Large intestine (tissue), 3 donors: Measurements from ENCODE around the gene GNAS-AS1. TPM values are rescaled to one million over a fixed set of nuclear protein-coding genes. Genes with fewer than 3 reads are reported as not detected.

ENCODE experiments used
- DNase-seq, 2 donors: peaks; one replicate each; pipeline versions ENCODE4 v3.0.0 to v3.0.0-alpha.2; 2013
- H3K27ac ChIP-seq: one replicate; pipeline ENCODE4 v1.5.1; 2013; ENCODE audit warnings: low read length
- H3K27me3 ChIP-seq: 2 replicates; pipeline ENCODE4 v1.6.1; 2013; ENCODE audit warnings: low read length; ENCODE audit not compliant: control insufficient read depth, insufficient read depth
- H3K36me3 ChIP-seq: 2 replicates; pipeline ENCODE4 v1.6.1; 2013; ENCODE audit warnings: low read length; ENCODE audit not compliant: control insufficient read depth, insufficient read depth
- H3K4me1 ChIP-seq: one replicate; pipeline ENCODE4 v1.6.1; 2013; ENCODE audit warnings: low read length; ENCODE audit not compliant: control insufficient read depth, insufficient read depth
- H3K4me3 ChIP-seq: one replicate; pipeline ENCODE4 v1.5.1; 2013; ENCODE audit warnings: low read length
- H3K9me3 ChIP-seq: one replicate; pipeline ENCODE4 v1.6.1; 2013; ENCODE audit warnings: mild to moderate bottlenecking, low read depth, low read length, moderate library complexity; ENCODE audit not compliant: control insufficient read depth
- WGBS: methylation state at CpG from one replicate; pipeline ENCODE4 v1.1.5; 2013; ENCODE audit warnings: low lambda C conversion rate; ENCODE audit not compliant: insufficient coverage; 5-methylcytosine and 5-hydroxymethylcytosine counted together
- polyA plus RNA-seq: library from polyadenylated mRNA; unstranded; fragments of 120-200 nt; gene quantifications from one replicate; pipeline ENCODE4 v1.2.1, GENCODE V29; 2013

GNAS-AS1 gene
- polyA plus RNA-seq, 1 donor, result 0.40 TPM

DNA sequence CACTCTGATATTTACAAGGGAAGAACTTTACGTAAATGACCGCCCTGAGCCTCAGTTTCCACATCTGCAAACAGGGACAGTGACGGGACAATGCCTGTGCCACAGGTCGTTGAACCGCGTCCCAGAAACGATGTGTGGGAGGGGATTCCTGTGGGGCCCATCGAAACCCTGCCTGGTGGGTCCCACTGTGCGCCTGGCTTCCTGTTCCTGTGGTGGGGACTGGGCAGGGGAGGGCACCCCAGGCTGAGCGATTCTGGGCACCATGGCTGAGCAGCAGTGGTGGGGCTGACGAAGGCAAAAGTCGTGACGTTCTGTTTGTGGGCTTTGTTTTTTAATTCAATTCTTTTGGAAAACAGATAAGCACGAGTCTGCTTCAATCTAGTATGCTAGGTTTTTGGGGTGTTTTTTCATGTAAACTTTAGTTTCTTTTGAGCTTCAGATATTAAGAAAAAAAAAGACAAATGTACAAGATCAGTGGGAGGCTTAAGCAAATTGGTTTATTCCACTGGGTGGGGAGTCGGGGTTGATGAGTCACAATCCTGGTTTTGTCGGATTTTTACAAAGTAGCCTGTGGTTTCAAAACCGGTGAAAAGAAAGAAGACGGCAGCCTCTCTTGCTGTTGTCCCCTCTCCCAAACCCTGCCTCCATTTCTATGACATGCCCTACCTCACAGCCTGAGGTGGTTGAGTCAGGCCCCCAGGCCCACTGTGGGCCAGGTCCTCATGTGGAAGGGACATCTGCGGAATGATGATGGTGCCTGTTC, 40.4 kb downstream of the GNAS-AS1 start:
- no peak overlapping the region for H3K4me3 ChIP-seq
- no peak for DNase-seq
- 82% methylated on average over 2 of the region's 19 CpGs for WGBS
- no peaks in the 10 kb centered on the region for H3K36me3 ChIP-seq
- H3K27ac ChIP-seq, result no peak overlapping the region
- peaks cover 7% of the 10 kb centered on the region for H3K27me3 ChIP-seq
- no peaks in the 10 kb centered on the region for H3K4me1 ChIP-seq
- H3K9me3 ChIP-seq, result no peaks in the 10 kb centered on the region

GRCh38 chr20:58808271-58809046, 42.2 kb downstream of the GNAS-AS1 start:
- DNase-seq, result no peak
- Histone ChIP-seq H3K36me3 (no peaks in the 10 kb centered on the region), H3K27me3 (peaks cover 23% of the 10 kb centered on the region), H3K9me3 (no peaks in the 10 kb centered on the region), H3K4me1 (no peaks in the 10 kb centered on the region), H3K27ac (no peak overlapping the region), H3K4me3 (no peak overlapping the region)
- 100% methylated on average over 3 of the region's 17 CpGs for WGBS

DNA sequence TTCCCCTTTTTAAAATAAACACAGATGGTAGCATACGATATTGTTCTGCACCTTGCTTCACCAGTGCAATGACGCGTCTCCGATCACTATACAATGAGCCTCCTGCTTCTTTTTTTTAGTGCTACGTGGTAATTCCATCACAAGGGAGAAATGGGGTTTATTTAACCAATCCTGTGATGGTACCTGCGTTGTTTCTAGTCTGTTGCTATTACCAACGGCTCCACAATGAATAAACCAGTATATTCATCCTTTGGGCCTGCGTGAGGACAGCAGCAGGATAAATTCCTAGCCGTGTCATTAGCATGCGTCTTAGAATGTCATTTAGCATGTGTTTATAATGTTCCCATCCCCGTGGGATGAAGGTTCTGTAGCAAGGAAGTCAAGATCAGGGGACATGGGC, 42.9 kb downstream of the GNAS-AS1 start:
- Histone ChIP-seq H3K27me3 (peaks cover 29% of the 10 kb centered on the region), H3K27ac (no peak overlapping the region), H3K4me1 (no peaks in the 10 kb centered on the region), H3K36me3 (no peaks in the 10 kb centered on the region), H3K9me3 (no peaks in the 10 kb centered on the region), H3K4me3 (no peak overlapping the region)
- 100% methylated on average over 3 of the region's 11 CpGs for WGBS
- no peak for DNase-seq

- H3K27me3 ChIP-seq, result peaks cover 27% of the 10 kb centered on the region
- no CpG with 5 or more reads among the region's 18 CpGs for WGBS
- no peak overlapping the region for H3K4me3 ChIP-seq
Measured at GRCh38 chr20:58803533-58803932, 47.2 kb downstream of the GNAS-AS1 start.

DNA sequence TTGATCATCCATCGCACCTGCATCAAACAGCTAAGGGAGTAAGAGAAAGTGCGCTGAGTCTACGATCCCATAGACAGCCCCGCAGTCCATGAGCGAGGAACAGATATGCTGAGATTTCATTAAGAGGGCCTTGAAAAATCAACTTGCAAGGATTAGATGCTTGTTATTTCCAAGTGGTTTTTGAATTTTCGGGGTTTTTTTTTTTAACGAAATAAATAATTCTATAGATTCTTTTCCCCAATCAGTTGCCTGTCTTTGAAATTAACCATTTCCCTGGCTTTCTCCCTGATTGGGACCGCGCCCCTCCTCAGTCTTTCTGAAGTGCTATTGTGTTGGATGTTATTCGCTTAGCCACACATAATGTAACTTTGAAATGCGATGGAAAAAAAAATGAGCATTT, 48.6 kb downstream of the GNAS-AS1 start:
- no peak overlapping the region for H3K4me3 ChIP-seq
- H3K36me3 ChIP-seq, result no peaks in the 10 kb centered on the region
- H3K9me3 ChIP-seq, result no peaks in the 10 kb centered on the region
- no peak overlapping the region for H3K27ac ChIP-seq
- H3K4me1 ChIP-seq, result no peaks in the 10 kb centered on the region
- 90% methylated on average over 6 of the region's 11 CpGs for WGBS
- DNase-seq, result no peak
- peaks cover 27% of the 10 kb centered on the region for H3K27me3 ChIP-seq

More at GRCh38 chr20:58803533-58803932, 47.2 kb downstream of the GNAS-AS1 start:
- no peaks in the 10 kb centered on the region for H3K36me3 ChIP-seq
- no peak overlapping the region for H3K27ac ChIP-seq
- no peaks in the 10 kb centered on the region for H3K9me3 ChIP-seq
- DNase-seq, result no peak
- H3K4me1 ChIP-seq, result no peaks in the 10 kb centered on the region

- WGBS, result no CpG with 5 or more reads among the region's 22 CpGs
- no peaks in the 10 kb centered on the region for H3K9me3 ChIP-seq
- H3K27me3 ChIP-seq, result peaks cover 27% of the 10 kb centered on the region
- no peak for DNase-seq
- H3K27ac ChIP-seq, result no peak overlapping the region
- H3K4me3 ChIP-seq, result no peak overlapping the region
- H3K4me1 ChIP-seq, result no peaks in the 10 kb centered on the region
- H3K36me3 ChIP-seq, result no peaks in the 10 kb centered on the region
Measured at GRCh38 chr20:58800134-58800871, 50.4 kb downstream of the GNAS-AS1 start.

- 84% methylated on average over 6 of the region's 26 CpGs for WGBS
- DNase-seq, result no peak
- no peaks in the 10 kb centered on the region for H3K36me3 ChIP-seq
- H3K9me3 ChIP-seq, result no peaks in the 10 kb centered on the region
- H3K4me1 ChIP-seq, result no peaks in the 10 kb centered on the region
- no peak overlapping the region for H3K27ac ChIP-seq
- no peak overlapping the region for H3K4me3 ChIP-seq
- H3K27me3 ChIP-seq, result peaks cover 8% of the 10 kb centered on the region
Measured at GRCh38 chr20:58797371-58798338, 53.0 kb downstream of the GNAS-AS1 start.

GRCh38 chr20:58795923-58796245, 54.8 kb downstream of the GNAS-AS1 start:
- H3K4me1 ChIP-seq, result no peaks in the 10 kb centered on the region
- peaks cover 8% of the 10 kb centered on the region for H3K27me3 ChIP-seq
- DNase-seq, result no peak
- H3K4me3 ChIP-seq, result no peak overlapping the region
- no peaks in the 10 kb centered on the region for H3K36me3 ChIP-seq
- 100% methylated on average over 1 of the region's 6 CpGs for WGBS
- H3K9me3 ChIP-seq, result no peaks in the 10 kb centered on the region
- no peak overlapping the region for H3K27ac ChIP-seq

DNA sequence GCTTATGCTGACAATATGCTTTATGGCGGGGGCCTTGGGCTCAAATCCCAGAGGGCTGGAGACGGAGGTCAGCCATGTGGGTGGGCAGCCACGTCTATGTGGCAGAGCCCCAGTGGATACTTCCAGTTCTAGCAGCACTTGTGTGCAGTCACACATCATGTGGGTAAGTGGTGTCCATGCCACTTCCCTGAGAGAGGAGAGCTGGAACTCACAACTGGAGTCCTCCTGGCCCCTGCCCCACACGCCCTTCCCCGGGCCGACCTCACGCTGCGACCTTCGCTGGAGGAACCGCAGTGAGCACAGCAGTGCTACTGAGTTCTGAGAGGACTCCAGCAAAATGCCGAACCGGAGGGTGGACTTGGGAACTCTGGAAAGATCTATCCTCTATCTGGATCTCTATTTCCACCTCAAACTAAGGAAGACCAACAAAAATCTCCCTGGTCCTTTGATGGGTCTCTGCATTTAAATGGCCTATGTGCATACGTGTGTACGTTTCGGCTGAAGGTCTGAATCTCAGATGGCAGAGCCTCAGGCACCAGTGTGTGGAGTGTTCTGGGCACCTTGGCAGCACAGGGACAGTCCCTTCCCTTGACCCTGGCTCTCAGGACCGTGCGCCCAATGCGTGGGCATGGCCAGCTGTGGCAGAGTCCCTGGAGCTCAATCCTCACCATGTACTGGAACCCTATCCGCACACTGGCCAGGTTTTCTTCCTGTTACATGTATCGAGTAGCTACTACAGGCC, 55.4 kb downstream of the GNAS-AS1 start:
- no CpG with 5 or more reads among the region's 20 CpGs for WGBS
- Histone ChIP-seq H3K9me3 (no peaks in the 10 kb centered on the region), H3K27ac (no peak overlapping the region), H3K27me3 (peaks cover 7% of the 10 kb centered on the region), H3K4me1 (no peaks in the 10 kb centered on the region), H3K36me3 (no peaks in the 10 kb centered on the region), H3K4me3 (no peak overlapping the region)
- no peak for DNase-seq
